GM12875 (cell line): Measurements from ENCODE around the gene CTNNA1.
A peak's percentile ranks its signal among the peaks of the same experiment; 100 is the strongest.

Experiments
- H3K4me3 ChIP-seq: one replicate; pipeline ENCODE4 v1.5.1; 2011; ENCODE audit warnings: low read depth, low read length, control low read depth
- CTCF ChIP-seq: IDR thresholded peaks from 2 replicates; pipeline ENCODE4 v1.5.1; 2011; ENCODE audit warnings: low read depth, mild to moderate bottlenecking, control low read depth, inconsistent platforms, low read length, moderate library complexity, borderline replicate concordance; ENCODE audit not compliant: insufficient read depth

CTNNA1 gene

GRCh38 chr5:138930371-138931097, 177.3 kb downstream of the CTNNA1 start:
- TF ChIP-seq CTCF, result no peak
- no peak overlapping the region for H3K4me3 ChIP-seq

- 0 out of 2 replicates have a peak, but pooled peaks have one; percentile 23 for TF ChIP-seq CTCF
- no peak overlapping the region for H3K4me3 ChIP-seq
These were observed 179.1 kb downstream of the CTNNA1 start for GRCh38 chr5:138932171-138932810.

DNA sequence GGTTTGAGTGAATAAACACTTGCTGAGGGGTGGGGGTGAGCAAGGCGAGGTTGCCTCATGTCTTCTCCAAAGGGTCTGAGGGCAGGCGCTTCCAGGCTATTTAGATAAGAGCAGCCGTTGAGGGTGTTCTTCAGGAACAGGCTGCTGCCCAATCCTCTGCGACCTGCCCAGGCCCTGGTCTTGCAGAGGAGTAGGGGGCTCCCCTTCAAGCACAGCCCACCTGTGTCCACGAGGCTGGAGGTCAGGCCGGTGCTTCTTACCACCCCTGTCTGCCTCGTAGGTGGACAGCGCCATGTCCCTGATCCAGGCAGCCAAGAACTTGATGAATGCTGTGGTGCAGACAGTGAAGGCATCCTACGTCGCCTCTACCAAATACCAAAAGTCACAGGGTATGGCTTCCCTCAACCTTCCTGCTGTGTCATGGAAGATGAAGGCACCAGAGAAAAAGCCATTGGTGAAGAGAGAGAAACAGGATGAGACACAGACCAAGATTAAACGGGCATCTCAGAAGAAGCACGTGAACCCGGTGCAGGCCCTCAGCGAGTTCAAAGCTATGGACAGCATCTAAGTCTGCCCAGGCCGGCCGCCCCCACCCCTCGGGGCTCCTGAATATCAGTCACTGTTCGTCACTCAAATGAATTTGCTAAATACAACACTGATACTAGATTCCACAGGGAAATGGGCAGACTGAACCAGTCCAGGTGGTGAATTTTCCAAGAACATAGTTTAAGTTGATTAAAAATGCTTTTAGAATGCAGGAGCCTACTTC, 180.5 kb downstream of the CTNNA1 start:
- no peak for TF ChIP-seq CTCF
- H3K4me3 ChIP-seq, result no peak overlapping the region

DNA sequence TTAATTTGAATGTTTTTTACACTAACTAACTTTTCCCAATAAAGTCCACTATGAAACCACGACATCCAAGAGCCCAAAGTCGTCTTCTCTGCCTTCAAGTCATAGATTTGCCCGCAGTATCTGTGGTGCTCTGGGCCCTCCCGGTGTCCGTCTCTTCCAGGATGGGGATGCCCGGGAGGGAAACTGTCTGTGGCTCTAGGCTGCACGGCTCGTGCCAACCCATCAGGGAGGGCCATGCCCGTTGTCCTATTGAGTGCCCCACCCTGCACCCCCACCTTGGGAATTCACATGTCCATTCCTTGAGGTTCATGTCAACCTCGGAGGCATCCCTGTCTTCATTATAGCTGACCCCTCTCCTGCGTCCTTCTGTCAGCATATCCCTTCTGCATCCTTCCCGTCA, 181.7 kb downstream of the CTNNA1 start:
- TF ChIP-seq CTCF, result no peak
- H3K4me3 ChIP-seq, result no peak overlapping the region

- TF ChIP-seq CTCF, result no peak
- H3K4me3 ChIP-seq, result no peak overlapping the region
These were observed 182.2 kb downstream of the CTNNA1 start for GRCh38 chr5:138935466-138935865.

DNA sequence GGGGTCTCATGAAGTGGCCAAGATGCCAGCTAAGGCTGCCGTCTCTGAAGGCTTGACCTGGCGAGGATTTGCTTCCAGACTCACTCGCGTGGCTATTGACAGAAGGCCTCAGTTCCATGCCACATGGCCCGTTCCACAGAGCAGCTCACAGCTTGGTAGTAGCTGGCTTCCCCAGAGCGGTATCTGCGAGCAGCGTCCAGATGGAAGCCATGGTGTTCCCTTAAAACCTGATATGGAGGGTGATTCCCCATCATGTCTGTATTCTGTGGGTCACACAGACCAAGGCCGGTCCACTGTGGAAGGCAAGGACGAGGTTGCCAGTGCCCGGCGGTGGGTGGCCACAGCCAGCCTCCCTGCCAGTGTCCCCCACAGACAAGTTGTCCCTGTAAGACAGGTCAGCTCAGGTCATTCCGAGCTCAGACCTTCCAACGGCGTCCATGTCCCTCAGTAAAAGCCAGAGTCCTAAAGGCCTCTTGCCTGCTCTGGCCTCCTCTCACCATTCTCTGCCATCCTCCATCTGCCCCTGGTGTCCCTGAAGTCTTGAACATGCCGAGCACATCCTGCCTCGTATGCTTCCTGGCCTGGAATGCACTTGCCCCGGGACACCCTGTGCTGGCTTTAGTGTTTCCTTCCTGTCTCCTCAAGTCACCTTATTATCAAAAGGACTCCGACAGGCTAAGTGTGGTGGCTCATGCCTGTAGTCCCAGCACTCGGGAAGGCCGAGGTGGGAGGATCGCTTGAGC, 183.2 kb downstream of the CTNNA1 start:
- H3K4me3 ChIP-seq, result no peak overlapping the region
- TF ChIP-seq CTCF, result no peak
